Naive B cell (primary cell): Measurements from ENCODE around the gene OR6J1. TPM values are rescaled to one million over a fixed set of nuclear protein-coding genes. Genes with fewer than 3 reads are reported as not detected.
"Not testable (repeated sequence)": the region's sequence is repeated elsewhere in the genome, so short reads cannot be mapped to it uniquely, and the experiment has no call there.

Source experiments
- ATAC-seq, 2 donors: fragments of 150-1000 bp; cut with Tn5 transposase; 2 replicates each; pipeline ENCODE4 v1.10.0; 2021; ENCODE audit warnings: low read depth in 2 of 2, mild to moderate bottlenecking in 2 of 2, moderate library complexity in 2 of 2
- DNase-seq: peaks from one replicate; pipeline ENCODE4 v3.0.0; 2022
- H3K27ac Mint-ChIP-seq, 6 donors: one replicate each; pipeline ENCODE4 v1.8.0; 2020 to 2022; ENCODE audit warnings: mild to moderate bottlenecking in 6 of 6, mixed read lengths in 6 of 6, moderate library complexity in 5 of 6, inconsistent platforms in 2 of 6
- H3K27me3 Mint-ChIP-seq, 3 donors: one replicate each; pipeline ENCODE4 v1.8.0; 2021 to 2022; ENCODE audit warnings: mixed read lengths in 3 of 3, mild to moderate bottlenecking in 1 of 3
- H3K36me3 Mint-ChIP-seq, 2 donors: one replicate each; pipeline ENCODE4 v1.8.0; 2020 to 2022; ENCODE audit warnings: mixed read lengths in 2 of 2, inconsistent platforms in 1 of 2, mild to moderate bottlenecking in 1 of 2
- H3K4me1 Mint-ChIP-seq, 3 donors: one replicate each; pipeline ENCODE4 v1.8.0; 2020 to 2022; ENCODE audit warnings: mixed read lengths in 3 of 3, inconsistent platforms in 1 of 3, mild to moderate bottlenecking in 1 of 3, moderate library complexity in 1 of 3
- H3K4me3 Mint-ChIP-seq, 8 donors: one replicate each; pipeline ENCODE4 v1.8.0; 2020 to 2022; ENCODE audit warnings: mild to moderate bottlenecking in 8 of 8, mixed read lengths in 8 of 8, moderate library complexity in 8 of 8, inconsistent platforms in 2 of 8
- H3K9me3 Mint-ChIP-seq, 7 donors: one replicate each; pipeline ENCODE4 v1.8.0; 2020 to 2022; ENCODE audit warnings: mixed read lengths in 7 of 7, mild to moderate bottlenecking in 5 of 7, inconsistent platforms in 2 of 7, moderate library complexity in 1 of 7
- polyA plus RNA-seq, 6 donors: library from polyadenylated mRNA; unstranded; fragments of 300-500 nt; fragmentation: Illumina TruSeq; gene quantifications; one replicate each; pipeline ENCODE4 v1.2.3, GENCODE V29; 2021; ENCODE audit warnings: low read depth in 6 of 6

Gene OR6J1
- polyA plus RNA-seq: not detected

- DNase-seq: no peak
These were observed at the start of gene OR6J1 for GRCh38 chr14:22644305-22644635. TSS of gene OR6J1 (minus strand) at chr14:22644352. CDS start at chr14:22634811, 9,541 bp downstream.

GRCh38 chr14:22692194-22692593 lies 48.0 kb upstream of the OR6J1 start:
- DNase-seq (no peak), ATAC-seq (no peak)
- no peaks in the 10 kb centered on the region for H3K4me1 Mint-ChIP-seq
- peaks cover 0 to 24% of the 10 kb centered on the region in 2 donors for H3K36me3 Mint-ChIP-seq
- H3K27ac Mint-ChIP-seq: no peak overlapping the region
- H3K9me3 Mint-ChIP-seq: peaks cover 0 to 33% (median 22%) of the 10 kb centered on the region in 7 donors
- no peak overlapping the region for H3K4me3 Mint-ChIP-seq
- peaks cover 31 to 73% (median 51%) of the 10 kb centered on the region in 3 donors for H3K27me3 Mint-ChIP-seq

More at GRCh38 chr14:22644305-22644635, at the start of gene OR6J1:
- Mint-ChIP-seq H3K36me3 (no peaks in the 10 kb centered on the region), H3K4me1 (no peaks in the 10 kb centered on the region), H3K9me3 (peaks cover 0 to 3% (median 0%) of the 10 kb centered on the region in 7 donors), H3K27ac (peak within 1 kb of the TSS in 1 of 6 donors; percentile 16), H3K27me3 (peaks cover 8 to 19% (median 8%) of the 10 kb centered on the region in 3 donors), H3K4me3 (peak within 1 kb of the TSS in 1 of 8 donors; percentile 57)
- no peak for ATAC-seq

- DNase-seq (no peak), ATAC-seq (no peak)
- Mint-ChIP-seq H3K9me3 (peaks cover 0 to 35% (median 23%) of the 10 kb centered on the region in 7 donors), H3K27me3 (peaks cover 28 to 76% (median 54%) of the 10 kb centered on the region in 3 donors), H3K4me3 (no peak overlapping the region), H3K36me3 (peaks cover 0 to 24% of the 10 kb centered on the region in 2 donors), H3K27ac (peak overlapping the region in 1 of 6 donors; percentile 1), H3K4me1 (no peaks in the 10 kb centered on the region)
These were observed 47.0 kb upstream of the OR6J1 start for GRCh38 chr14:22691171-22691570.

- peaks cover 0 to 16% of the 10 kb centered on the region in 2 donors for H3K36me3 Mint-ChIP-seq
- H3K4me1 Mint-ChIP-seq: no peaks in the 10 kb centered on the region
- H3K27me3 Mint-ChIP-seq: peaks cover 27 to 79% (median 54%) of the 10 kb centered on the region in 3 donors
- ATAC-seq (no peak), DNase-seq (no peak)
- peak overlapping the region in 1 of 6 donors; percentile 4 for H3K27ac Mint-ChIP-seq
- H3K9me3 Mint-ChIP-seq: peaks cover 0 to 35% (median 23%) of the 10 kb centered on the region in 7 donors
- no peak overlapping the region for H3K4me3 Mint-ChIP-seq
These were observed 45.0 kb upstream of the OR6J1 start for GRCh38 chr14:22689199-22689598.

- not testable (repeated sequence) for H3K4me3 Mint-ChIP-seq, DNase-seq, H3K4me1 Mint-ChIP-seq, H3K36me3 Mint-ChIP-seq, H3K27ac Mint-ChIP-seq, ATAC-seq
- Mint-ChIP-seq H3K27me3 (peaks cover 34 to 79% (median 46%) of the 10 kb centered on the region in 3 donors), H3K9me3 (peaks cover 0 to 27% (median 17%) of the 10 kb centered on the region in 7 donors)
These were observed 43.8 kb upstream of the OR6J1 start for GRCh38 chr14:22687969-22688368.

- H3K27ac Mint-ChIP-seq, H3K4me1 Mint-ChIP-seq, ATAC-seq, DNase-seq, H3K4me3 Mint-ChIP-seq, H3K36me3 Mint-ChIP-seq: not testable (repeated sequence)
- peaks cover 0 to 10% (median 4%) of the 10 kb centered on the region in 7 donors for H3K9me3 Mint-ChIP-seq
- H3K27me3 Mint-ChIP-seq: peaks cover 32 to 70% (median 34%) of the 10 kb centered on the region in 3 donors
These were observed 42.0 kb upstream of the OR6J1 start for GRCh38 chr14:22686176-22686611.

- no peak for ATAC-seq
- Mint-ChIP-seq H3K4me1 (no peaks in the 10 kb centered on the region), H3K9me3 (peaks cover 0 to 9% (median 4%) of the 10 kb centered on the region in 7 donors), H3K27me3 (peaks cover 25 to 64% (median 30%) of the 10 kb centered on the region in 3 donors), H3K27ac (no peak overlapping the region), H3K4me3 (no peak overlapping the region), H3K36me3 (no peaks in the 10 kb centered on the region)
- DNase-seq: no peak
These were observed 41.3 kb upstream of the OR6J1 start for GRCh38 chr14:22685467-22685866.

GRCh38 chr14:22683428-22683827 lies 39.3 kb upstream of the OR6J1 start:
- not testable (repeated sequence) for H3K27ac Mint-ChIP-seq, ATAC-seq, H3K4me3 Mint-ChIP-seq, DNase-seq, H3K9me3 Mint-ChIP-seq, H3K4me1 Mint-ChIP-seq, H3K36me3 Mint-ChIP-seq
- peaks cover 28 to 70% (median 42%) of the 10 kb centered on the region in 3 donors for H3K27me3 Mint-ChIP-seq

GRCh38 chr14:22678221-22678620 lies 34.1 kb upstream of the OR6J1 start:
- H3K4me3 Mint-ChIP-seq: no peak overlapping the region
- peaks cover 0 to 10% (median 0%) of the 10 kb centered on the region in 7 donors for H3K9me3 Mint-ChIP-seq
- peaks cover 0 to 7% of the 10 kb centered on the region in 2 donors for H3K36me3 Mint-ChIP-seq
- DNase-seq (no peak), ATAC-seq (no peak)
- H3K27me3 Mint-ChIP-seq: peaks cover 20 to 43% (median 30%) of the 10 kb centered on the region in 3 donors
- no peaks in the 10 kb centered on the region for H3K4me1 Mint-ChIP-seq
- no peak overlapping the region for H3K27ac Mint-ChIP-seq

GRCh38 chr14:22677551-22677950 lies 33.4 kb upstream of the OR6J1 start:
- not testable (repeated sequence) for H3K4me3 Mint-ChIP-seq, H3K27ac Mint-ChIP-seq, H3K4me1 Mint-ChIP-seq, H3K36me3 Mint-ChIP-seq, DNase-seq, ATAC-seq
- H3K9me3 Mint-ChIP-seq: peaks cover 0 to 11% (median 4%) of the 10 kb centered on the region in 7 donors
- H3K27me3 Mint-ChIP-seq: peaks cover 15 to 38% (median 30%) of the 10 kb centered on the region in 3 donors

- Mint-ChIP-seq H3K36me3 (no peaks in the 10 kb centered on the region), H3K9me3 (peaks cover 0 to 10% (median 4%) of the 10 kb centered on the region in 7 donors), H3K4me1 (no peaks in the 10 kb centered on the region), H3K27me3 (peaks cover 4 to 15% (median 6%) of the 10 kb centered on the region in 3 donors), H3K4me3 (no peak overlapping the region), H3K27ac (no peak overlapping the region)
- no peak for ATAC-seq
- DNase-seq: no peak
These were observed 27.5 kb upstream of the OR6J1 start for GRCh38 chr14:22671622-22672021.

- H3K27ac Mint-ChIP-seq: no peak overlapping the region
- peaks cover 0 to 9% (median 3%) of the 10 kb centered on the region in 7 donors for H3K9me3 Mint-ChIP-seq
- ATAC-seq: no peak
- no peaks in the 10 kb centered on the region for H3K4me1 Mint-ChIP-seq
- H3K36me3 Mint-ChIP-seq: no peaks in the 10 kb centered on the region
- H3K4me3 Mint-ChIP-seq: no peak overlapping the region
- H3K27me3 Mint-ChIP-seq: peaks cover 0 to 9% (median 7%) of the 10 kb centered on the region in 3 donors
- DNase-seq: no peak
These were observed 24.7 kb upstream of the OR6J1 start for GRCh38 chr14:22668863-22669262.

- no peak overlapping the region for H3K4me3 Mint-ChIP-seq
These were observed 24.3 kb upstream of the OR6J1 start for GRCh38 chr14:22668417-22668816.

GRCh38 chr14:22667881-22668280 lies 23.7 kb upstream of the OR6J1 start:
- Mint-ChIP-seq H3K27me3 (peaks cover 0 to 7% (median 6%) of the 10 kb centered on the region in 3 donors), H3K9me3 (peaks cover 0 to 5% (median 3%) of the 10 kb centered on the region in 7 donors), H3K4me3 (no peak overlapping the region), H3K36me3 (no peaks in the 10 kb centered on the region), H3K27ac (no peak overlapping the region), H3K4me1 (no peaks in the 10 kb centered on the region)
- ATAC-seq (no peak), DNase-seq (no peak)

More at GRCh38 chr14:22668417-22668816, 24.3 kb upstream of the OR6J1 start:
- Mint-ChIP-seq H3K27ac (no peak overlapping the region), H3K9me3 (peaks cover 0 to 6% (median 3%) of the 10 kb centered on the region in 7 donors), H3K4me1 (no peaks in the 10 kb centered on the region), H3K27me3 (peaks cover 0 to 7% (median 7%) of the 10 kb centered on the region in 3 donors), H3K36me3 (no peaks in the 10 kb centered on the region)
- DNase-seq (no peak), ATAC-seq (no peak)
